Femur (tissue), 1 donor: ENCODE data around the gene WFDC9.
A peak's percentile ranks its signal among the peaks of the same experiment; 100 is the strongest.
"Not testable (repeated sequence)": the region's sequence is repeated elsewhere in the genome, so short reads cannot be mapped to it uniquely, and the experiment has no call there.

ENCODE experiments used
- DNase-seq: peaks from one replicate; pipeline ENCODE4 v3.0.0-alpha.2; 2017

WFDC9 gene

GRCh38 chr20:45631184-45631583, at the start of gene WFDC9:
TSS of gene WFDC9 (minus strand) at chr20:45631284. CDS start at chr20:45610181, 21,103 bp downstream.
- DNase-seq = no peak

DNA sequence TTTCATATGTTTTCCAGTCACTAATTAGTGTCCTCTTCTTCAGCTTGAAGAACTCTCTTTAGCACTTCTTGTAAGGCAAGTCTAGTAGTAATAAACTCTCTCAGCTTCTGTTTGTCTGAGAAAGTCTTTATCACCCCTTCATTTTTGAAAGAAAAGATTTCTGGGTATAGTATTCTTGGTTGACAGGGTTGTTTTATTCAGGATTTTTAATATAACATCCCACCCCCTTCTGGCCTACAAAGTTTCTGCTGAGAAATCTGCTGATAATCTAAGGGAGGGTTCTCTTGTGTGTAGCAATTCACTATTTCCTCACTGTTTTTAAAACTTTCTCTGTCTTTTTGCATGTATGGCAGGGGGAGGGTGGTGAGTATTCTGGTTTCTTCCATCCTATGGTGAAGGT, 48.6 kb upstream of the WFDC9 start:
- no peak for DNase-seq

- no peak for DNase-seq
Observed at GRCh38 chr20:45672765-45673164, 41.7 kb upstream of the WFDC9 start.

DNA sequence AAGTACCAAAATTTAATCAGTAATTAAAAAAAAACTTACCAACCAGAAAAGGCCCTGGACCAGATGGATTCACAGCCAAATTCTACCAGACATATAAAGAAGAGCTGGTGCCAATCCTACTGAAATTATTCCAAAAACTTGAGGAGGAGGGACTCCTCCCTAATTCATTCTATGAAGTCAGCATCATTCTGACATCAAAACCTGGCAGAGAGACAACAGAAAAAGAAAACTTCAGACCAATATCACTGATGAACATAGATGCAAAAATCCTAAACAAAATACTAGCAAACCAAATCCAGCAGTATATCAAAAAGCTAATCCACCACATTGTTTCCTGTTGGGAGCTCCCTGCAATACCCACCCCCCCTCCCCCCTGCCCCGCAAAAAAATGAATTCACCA, 39.1 kb upstream of the WFDC9 start, which contains the start of gene WFDC11:
TSS of gene WFDC11 (minus strand) at position 101 of the 400 bp plus-strand sequence. CDS start 19,639 bp downstream, outside the sequence.
- no peak for DNase-seq

- not testable (repeated sequence) for DNase-seq
Observed at GRCh38 chr20:45657038-45657437, 26.0 kb upstream of the WFDC9 start.

GRCh38 chr20:45651726-45652125, 20.6 kb upstream of the WFDC9 start:
- DNase-seq = not testable (repeated sequence)

- no peak for DNase-seq
Observed at GRCh38 chr20:45649312-45649863, 18.3 kb upstream of the WFDC9 start.

GRCh38 chr20:45647441-45648050, 16.5 kb upstream of the WFDC9 start:
- DNase-seq = no peak

DNA sequence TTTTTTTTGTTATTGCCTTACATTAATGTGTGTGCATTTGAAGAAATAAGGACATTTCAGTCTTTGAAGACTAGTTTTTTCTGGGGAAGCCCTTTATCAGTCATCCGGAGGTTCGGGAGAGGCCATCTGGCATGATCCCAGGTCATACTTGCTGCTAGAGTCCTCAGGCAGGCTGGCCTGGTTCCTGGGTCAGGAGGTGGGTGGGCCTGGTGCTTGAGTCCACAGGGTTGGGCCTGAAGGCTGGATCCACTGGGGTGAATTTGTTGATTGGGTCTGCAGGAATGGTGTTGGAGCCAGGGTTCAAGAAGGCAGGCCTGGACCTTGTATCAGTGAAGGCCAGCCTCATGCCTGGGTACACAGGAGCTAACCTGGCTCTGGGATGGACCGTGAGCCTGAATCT, 15.8 kb upstream of the WFDC9 start:
- no peak for DNase-seq

DNA sequence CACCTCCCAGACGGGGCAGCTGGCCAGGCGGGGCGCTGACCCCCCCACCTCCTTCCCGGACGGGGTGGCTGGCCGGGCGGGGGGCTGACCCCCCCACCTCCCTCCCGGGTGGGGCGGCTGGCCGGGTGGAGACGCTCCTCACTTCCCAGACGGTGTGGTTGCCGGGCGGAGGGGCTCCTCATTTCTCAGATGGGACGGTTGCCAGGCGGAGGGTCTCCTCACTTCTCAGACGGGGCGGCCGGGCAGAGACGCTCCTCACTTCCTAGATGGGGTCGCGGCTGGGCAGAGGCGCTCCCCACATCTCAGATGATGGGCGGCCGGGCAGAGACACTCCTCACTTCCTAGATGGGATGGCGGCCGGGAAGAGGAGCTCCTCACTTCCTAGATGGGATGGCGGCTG, 14.8 kb upstream of the WFDC9 start:
- not testable (repeated sequence) for DNase-seq

GRCh38 chr20:45641076-45641475, 10.0 kb upstream of the WFDC9 start:
- DNase-seq = not testable (repeated sequence)

DNA sequence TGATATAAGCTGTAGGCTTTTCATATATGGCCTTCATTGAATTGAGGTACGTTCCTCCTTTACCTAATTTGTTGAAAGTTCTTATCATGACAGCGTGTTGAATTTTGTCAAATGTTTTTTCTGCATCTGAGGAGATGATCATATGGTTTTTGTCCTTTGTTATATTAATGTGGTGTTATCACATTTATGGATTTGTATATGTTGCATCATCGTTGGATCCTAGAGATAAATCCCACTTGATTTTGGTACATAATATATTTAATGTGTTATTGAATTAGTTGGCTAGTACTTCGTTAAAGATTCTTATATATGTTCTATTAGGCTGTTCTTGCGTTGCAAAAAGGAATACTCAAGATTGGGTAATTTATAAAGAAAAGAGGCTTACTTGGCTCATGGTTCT, 8.6 kb upstream of the WFDC9 start:
- DNase-seq = no peak

DNA sequence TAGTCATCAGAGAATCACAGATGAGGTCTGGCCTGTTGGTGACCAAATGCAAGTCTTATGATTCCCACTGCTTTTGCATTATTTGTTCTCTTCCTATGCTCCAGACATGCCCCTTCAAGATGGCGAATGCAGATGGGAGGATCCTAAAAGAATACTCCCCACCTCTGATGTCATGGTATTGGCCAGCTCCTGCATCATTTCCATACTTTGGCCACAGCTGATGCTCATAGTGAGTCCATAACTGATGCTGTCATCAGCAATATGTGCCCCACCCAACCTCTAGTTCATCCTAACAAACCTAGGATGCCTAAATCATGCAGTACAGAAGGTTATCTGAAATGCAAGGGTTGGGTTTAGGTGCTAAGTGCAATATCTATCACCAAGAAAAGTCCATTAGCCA, 5.4 kb upstream of the WFDC9 start:
- DNase-seq = no peak

GRCh38 chr20:45630371-45630770, 713 bp downstream of the WFDC9 start:
- no peak for DNase-seq

DNA sequence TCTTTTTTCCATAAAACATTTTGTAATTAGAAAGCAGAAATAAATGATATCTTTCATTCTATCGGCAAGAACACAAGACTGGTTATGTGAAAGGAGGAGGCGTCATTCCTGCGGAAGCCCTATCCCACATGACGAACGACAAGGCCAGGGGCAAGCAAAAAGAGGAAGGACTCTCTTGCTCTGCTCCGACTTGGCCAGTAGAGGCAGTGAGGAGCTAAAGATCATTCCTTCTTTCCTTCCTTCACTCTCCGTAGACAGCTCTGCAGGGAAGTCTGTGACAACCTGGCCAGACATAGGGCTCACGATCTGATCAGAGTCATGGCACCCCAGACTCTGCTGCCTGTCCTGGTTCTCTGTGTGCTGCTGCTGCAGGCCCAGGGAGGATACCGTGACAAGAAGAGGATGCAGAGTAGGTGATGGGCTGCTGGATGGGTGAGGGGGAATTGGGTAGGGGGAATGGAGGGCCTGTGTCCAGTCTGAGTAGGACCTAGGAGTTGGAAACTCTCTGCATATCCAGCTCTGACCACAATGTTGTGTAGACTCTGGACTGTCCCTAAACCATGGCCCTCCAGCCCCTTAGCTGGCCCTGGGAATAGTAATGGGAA, 1.5 kb downstream of the WFDC9 start, which contains the start of gene WFDC10A:
TSS of gene WFDC10A (plus strand) at position 244 of the 605 bp plus-strand sequence. CDS start at position 319, 75 bp downstream.
- DNase-seq = peak; percentile 26

DNA sequence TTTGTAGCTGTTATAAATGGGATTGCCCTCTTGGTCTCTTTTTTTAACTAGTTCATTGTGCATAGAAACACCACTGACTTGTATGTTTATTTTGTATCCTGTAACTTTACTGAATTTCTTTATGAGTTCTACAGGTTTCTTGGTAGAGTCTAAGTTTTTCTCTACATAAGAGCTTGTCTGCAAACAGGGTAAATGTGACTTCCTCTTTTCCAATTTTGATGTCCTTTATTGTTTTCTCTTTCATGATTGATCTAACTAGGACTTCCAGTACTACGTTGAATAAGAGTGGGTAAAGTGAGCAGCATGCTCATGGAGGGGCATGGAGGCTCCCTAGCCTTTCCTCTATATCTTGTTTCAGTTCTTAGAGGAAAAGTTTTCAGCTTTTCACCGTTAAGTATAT, 4.5 kb downstream of the WFDC9 start:
- DNase-seq = no peak

GRCh38 chr20:45621593-45621992, 9.5 kb downstream of the WFDC9 start:
- DNase-seq = no peak

DNA sequence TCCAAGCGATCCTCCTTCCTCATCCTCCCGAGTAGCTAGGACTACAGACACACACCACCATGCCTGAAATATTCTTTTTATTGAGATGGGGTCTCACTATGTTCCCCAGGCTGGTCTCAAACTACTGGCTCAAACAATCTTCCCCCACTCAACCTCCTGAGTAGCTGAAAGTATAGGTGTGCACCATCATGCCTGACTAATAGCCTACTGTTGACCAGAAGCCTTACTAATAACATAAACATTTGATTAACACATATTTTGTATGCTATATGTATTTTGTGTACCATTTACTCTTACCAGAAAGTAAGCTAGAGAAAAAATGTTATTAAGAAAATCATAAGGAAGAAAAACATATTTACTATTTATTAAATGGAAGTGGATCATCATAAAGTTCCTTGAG, 13.5 kb downstream of the WFDC9 start:
- no peak for DNase-seq

DNA sequence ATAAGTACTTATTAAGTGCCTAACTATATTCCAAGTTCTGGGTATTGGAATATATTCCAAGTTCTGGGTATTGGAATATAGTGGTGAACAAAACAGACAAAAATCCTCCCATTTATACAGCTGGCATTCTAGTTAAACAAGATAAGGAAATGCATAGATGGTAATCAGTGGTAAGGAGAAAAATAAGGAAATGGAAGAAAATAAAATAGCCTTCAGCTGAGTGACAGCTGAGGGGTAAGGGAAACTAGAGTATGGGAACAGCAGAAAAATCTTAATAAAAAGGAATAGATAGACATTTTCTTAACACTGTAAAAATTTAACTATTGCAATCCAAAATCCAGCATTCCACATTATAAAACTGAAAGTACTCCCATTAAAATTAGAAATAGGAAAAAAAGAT, 18.8 kb downstream of the WFDC9 start:
- no peak for DNase-seq

GRCh38 chr20:45611054-45611453, 20.0 kb downstream of the WFDC9 start:
- no peak for DNase-seq

- DNase-seq = no peak
Observed at GRCh38 chr20:45607810-45608209, 23.3 kb downstream of the WFDC9 start.

- DNase-seq = no peak
Observed at GRCh38 chr20:45595235-45595634, 35.8 kb downstream of the WFDC9 start.

GRCh38 chr20:45593498-45593897, 37.6 kb downstream of the WFDC9 start:
- DNase-seq = no peak

DNA sequence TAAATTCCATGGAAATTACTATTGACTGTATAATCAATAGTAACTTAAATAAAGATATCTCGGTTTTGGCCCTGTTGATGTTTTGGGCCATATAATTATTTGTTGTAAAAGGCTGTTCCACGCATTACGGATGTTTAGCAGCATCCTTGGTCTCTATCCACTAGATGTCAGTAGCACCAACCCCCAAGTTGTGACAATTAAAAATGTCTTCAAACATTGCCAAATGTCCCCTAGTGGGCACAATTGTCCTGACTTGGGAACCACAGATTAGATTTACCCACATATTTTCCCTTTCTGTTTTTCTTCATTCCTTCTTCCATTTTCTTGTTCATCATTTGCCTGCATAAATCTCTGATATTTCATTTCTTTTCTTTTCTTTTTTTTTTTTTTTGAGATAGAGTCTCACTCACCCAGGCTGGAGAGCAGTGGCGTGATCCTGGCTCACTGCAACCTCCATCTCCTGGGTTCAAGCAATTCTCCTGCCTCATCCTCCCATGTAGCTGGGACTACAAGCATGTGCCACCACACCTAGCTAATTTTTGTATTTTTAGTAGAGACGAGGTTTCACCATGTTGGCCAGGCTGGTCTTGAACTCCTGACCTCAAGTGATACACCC, 38.4 kb downstream of the WFDC9 start:
- no peak for DNase-seq
